Stimulated activated CD8-positive, alpha-beta memory T cell treated with anti-CD3 and anti-CD28 coated beads, Interleukin-15, amount 100 ng/mL, for 24 hours (primary cell): ENCODE results near the gene ANKRD44.

Source experiments
- DNase-seq: peaks from one replicate; pipeline ENCODE4 v3.0.0-alpha.2; 2020; ENCODE audit warnings: low read depth

The ANKRD44 gene

GRCh38 chr2:197207598-197207997 is 103.0 kb downstream of the ANKRD44 start:
- no peak for DNase-seq

DNA sequence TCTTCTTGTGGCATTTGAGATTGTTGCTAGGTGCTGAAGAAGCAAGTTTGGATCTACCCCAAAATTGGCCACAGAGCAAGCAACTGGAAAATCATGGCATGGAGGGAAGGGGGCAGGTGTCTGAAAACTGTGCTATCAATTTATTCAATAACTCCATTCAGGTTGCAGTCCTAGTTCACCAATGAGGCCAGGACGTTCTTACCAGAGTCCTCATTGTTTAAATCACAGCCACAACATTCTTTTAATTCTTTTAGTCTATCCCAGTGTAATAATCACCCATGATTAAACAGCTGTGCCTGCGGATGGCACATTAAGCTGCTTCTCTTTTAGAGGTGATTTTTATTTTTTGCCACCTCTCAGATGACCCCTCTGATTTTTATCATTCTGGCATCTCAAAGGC is 103.5 kb downstream of the ANKRD44 start:
- no peak for DNase-seq

DNA sequence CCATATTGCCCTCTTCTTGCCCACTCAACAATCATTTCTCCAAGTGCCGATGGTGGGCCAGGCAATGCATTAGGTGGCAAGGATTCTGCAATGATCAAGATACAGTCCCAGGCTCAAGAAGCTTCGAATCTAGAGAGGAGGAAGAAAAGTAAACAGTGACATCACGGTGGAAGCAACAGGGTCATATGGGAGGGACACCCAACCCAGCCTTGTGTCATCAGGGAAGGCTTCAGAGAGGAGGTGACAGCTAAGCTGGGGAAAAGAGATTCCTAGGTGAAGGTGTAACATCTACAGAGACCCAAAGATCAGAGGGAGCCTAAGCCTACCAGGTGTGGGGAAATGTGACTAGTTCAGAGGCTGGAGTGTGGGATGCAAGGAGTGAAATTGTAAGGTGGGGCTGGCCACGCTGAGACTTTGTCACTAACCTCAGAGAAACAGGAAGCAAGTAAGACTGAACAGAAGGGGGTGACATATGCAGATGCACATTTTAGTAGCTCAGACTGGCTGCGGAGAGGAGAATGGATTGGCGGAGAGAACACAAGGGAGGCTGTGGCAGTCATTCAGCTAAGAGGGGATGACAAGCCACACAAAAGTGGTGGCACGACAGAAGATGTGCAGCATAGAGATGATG is 104.9 kb downstream of the ANKRD44 start:
- DNase-seq, result no peak

GRCh38 chr2:197204519-197205250 is 105.9 kb downstream of the ANKRD44 start:
- no peak for DNase-seq

DNA sequence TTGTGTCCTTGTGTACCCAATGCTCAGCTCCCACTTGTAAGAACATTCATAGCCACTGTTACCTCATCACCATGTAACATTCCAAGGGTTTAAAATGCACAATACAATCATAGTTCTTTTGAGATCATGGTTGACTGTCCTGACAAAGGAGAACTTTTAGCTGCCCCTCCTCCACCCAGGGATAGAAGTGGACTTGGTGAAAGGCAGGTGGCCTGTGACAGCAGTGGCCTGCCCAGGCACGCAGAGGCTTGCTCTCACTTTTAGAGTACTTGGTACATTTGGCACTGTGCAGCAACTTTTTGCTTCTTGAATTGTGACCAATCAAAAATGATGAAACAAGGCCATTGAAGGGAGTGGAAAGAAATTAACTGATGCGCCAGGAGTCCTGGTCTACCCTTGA is 108.7 kb downstream of the ANKRD44 start:
- DNase-seq, result no peak

- no peak for DNase-seq
Measured at GRCh38 chr2:197200762-197201058, 109.9 kb downstream of the ANKRD44 start.

DNA sequence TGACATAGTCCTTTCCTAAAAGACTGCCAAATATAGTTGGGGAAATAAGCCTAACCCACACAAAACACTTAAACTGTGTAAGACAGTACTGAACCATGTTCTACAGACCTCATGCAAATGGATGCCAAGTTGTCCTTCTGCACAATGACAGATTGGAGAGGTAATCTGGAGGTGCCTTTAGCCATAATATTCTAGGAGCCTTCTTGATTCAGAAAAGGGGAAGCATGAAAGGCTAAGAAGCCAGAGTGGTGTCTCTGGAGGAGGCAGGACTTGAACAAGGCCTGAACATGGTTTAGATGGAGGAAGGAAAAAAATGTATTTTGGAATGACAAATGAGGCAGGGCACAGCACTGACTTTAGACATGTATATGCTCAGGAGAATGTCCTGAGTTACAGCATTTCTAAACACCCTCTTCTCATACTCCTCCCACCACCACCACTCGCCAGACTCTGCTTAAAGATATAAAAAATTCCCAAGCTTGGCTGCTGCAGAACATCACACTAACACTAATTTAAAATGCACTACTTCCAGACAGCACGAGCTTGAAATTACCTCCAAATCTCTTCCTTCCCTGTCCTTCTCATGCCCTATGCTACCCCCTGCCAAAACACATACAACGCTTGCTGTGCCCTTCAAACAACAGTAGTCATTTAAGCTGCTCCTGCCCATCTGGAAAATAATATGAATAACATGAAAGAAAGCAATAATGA is 110.4 kb downstream of the ANKRD44 start:
- DNase-seq, result no peak

DNA sequence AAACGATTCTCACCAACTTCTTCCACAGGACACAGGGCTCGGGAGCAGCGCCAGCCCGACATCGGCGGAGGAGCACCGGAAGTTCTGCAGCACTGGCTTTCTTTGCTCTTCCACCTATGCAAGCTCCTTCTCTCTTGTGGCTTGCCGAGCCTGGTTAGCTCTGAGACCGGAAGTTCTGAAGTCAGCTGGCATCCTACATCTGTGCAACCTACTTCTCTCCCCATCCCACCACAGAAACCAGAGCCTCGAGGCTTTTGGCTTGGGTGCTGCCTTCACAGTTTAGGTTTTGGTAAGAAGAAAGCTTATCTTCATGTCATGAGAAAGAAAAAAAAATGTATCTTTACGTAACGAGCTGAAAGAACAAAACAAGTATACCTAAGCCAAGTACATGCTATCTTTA is 111.7 kb downstream of the ANKRD44 start:
- peak; percentile 39 for DNase-seq

DNA sequence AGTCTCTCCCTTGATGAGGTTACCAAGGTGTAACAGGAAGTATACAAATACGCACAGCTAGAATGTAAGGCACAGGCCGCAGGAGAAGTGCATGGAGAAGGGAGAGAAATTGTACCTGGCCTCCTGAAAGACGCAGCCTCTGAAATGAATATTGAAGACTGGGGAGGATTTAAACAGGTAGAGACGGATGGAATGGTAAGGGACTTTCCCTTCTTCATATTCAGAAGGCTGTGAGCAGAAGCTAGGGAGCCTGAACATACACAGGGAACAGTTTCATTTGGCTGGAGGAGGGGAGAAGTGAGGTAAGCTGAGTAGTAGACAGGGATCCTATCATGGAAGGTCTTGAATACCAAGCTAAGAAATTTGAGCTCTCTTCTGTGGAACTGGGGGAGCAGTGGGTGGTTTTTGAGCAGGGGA is 112.7 kb downstream of the ANKRD44 start:
- DNase-seq, result no peak

GRCh38 chr2:197196541-197197180 is 113.9 kb downstream of the ANKRD44 start:
- DNase-seq, result no peak

GRCh38 chr2:197195518-197195917 is 115.1 kb downstream of the ANKRD44 start:
- no peak for DNase-seq

DNA sequence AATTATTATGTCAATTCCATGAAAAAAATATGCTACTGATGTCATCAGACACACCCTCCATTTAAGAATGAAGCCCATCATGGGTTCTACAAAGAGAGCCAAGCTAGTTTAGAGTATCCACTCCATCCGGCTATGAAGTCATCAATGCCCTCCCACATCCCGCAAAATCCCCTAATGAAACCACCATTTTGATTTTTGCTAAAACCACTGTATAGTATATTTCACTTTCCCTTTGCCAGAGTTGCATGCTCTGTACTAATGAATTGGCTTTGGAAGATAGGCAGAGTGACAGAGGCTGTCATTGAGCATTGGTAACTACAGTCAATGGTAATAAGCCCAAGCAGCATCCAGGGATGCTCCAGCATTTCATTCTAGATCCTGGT is 118.6 kb downstream of the ANKRD44 start:
- no peak for DNase-seq

GRCh38 chr2:197191177-197191939 is 119.2 kb downstream of the ANKRD44 start:
- no peak for DNase-seq

GRCh38 chr2:197190100-197190432 is 120.5 kb downstream of the ANKRD44 start:
- no peak for DNase-seq

GRCh38 chr2:197189426-197190099 is 121.0 kb downstream of the ANKRD44 start:
- no peak for DNase-seq

GRCh38 chr2:197185676-197186075 is 124.9 kb downstream of the ANKRD44 start:
- no peak for DNase-seq

DNA sequence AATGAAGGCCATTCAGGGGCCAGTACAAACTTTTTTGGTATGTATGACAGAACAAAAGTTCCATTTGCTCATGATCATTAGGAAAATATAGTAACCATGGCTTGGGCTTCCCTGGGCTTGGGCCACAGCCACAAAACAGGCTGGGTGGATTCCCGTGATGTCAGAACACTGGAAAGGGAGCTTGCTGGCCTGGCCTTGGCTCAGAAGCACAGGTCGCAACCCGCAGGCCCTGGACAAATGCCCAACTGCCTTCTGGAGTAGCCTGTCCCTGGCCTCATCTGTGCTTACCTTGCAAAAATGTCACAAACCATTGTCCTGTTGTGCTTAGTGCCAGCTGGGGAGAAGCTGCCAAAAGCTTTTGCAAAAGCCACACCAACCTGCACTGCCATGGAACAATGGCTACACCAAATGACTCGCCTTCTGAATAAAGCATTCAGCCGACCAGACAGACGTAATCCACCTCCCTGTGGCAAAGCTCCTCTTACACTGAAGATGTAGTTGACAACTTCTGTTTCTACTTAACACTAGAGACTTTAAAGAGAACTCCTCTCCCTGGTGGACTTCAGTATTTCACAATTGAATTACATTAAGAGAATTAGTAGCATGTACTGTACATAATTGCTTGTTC is 125.5 kb downstream of the ANKRD44 start:
- no peak for DNase-seq

GRCh38 chr2:197183355-197183754 is 127.2 kb downstream of the ANKRD44 start:
- no peak for DNase-seq

- DNase-seq, result no peak
Measured at GRCh38 chr2:197182668-197183067, 127.9 kb downstream of the ANKRD44 start.

DNA sequence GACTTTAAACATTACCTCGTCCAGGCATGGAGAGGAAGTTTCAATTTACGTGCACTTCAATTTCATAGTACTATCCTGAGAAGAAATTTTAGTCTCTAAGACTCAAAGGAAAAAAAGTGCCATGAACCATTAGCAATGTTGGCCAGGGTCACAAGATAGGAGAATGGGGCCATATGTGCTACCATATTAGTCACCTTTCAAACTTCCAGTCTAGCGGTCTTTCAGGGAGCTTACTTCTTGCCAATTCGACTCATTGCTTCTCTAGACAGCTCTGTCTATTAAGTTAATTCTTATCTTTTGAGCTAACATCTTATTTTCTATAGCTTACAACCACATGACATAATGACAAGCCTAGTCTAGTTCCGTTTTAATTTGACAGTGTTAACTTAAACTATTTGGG is 129.1 kb downstream of the ANKRD44 start:
- no peak for DNase-seq

- DNase-seq, result no peak
Measured at GRCh38 chr2:197179744-197180498, 130.7 kb downstream of the ANKRD44 start.
